Testis (tissue), 3 donors: ENCODE results near the gene DENND5B. TPM values are rescaled to one million over a fixed set of nuclear protein-coding genes. Genes with fewer than 3 reads are reported as not detected.
"Not testable (repeated sequence)": the region's sequence is repeated elsewhere in the genome, so short reads cannot be mapped to it uniquely, and the experiment has no call there.

Source experiments
- DNase-seq: peaks from one replicate; pipeline ENCODE4 v3.0.0-alpha.2; 2019
- H3K27ac ChIP-seq, 2 donors: fragments of 200-600 bp; sonication (generic); one replicate each; pipeline ENCODE4 v1.5.1; 2019
- H3K27me3 ChIP-seq: fragments of 200-600 bp; sonication (generic); one replicate; pipeline ENCODE4 v1.5.1; 2019
- H3K36me3 ChIP-seq: fragments of 200-600 bp; sonication (generic); one replicate; pipeline ENCODE4 v1.5.1; 2017; ENCODE audit warnings: low read depth; ENCODE audit errors: missing control alignments
- H3K4me1 ChIP-seq: fragments of 200-600 bp; sonication (generic); one replicate; pipeline ENCODE4 v1.5.1; 2019
- H3K4me3 ChIP-seq, 2 donors: fragments of 200-600 bp; sonication (generic); one replicate each; pipeline ENCODE4 v1.5.1; 2017 to 2019
- H3K9me3 ChIP-seq: fragments of 200-600 bp; sonication (generic); one replicate; pipeline ENCODE4 v1.5.1; 2017
- CTCF ChIP-seq, 3 experiments: fragments of 450-650 bp in 2 of 3; fragments of 200-600 bp in 1 of 3; sonication (generic) in 1 of 3; IDR thresholded peaks; one replicate each; pipeline ENCODE4 v1.5.1; 2016 to 2019; ENCODE audit warnings: antibody characterized with exemption in 3 of 3, mild to moderate bottlenecking in 2 of 3, moderate library complexity in 1 of 3
- POLR2A ChIP-seq: fragments of 450-650 bp; IDR thresholded peaks from one replicate; pipeline ENCODE4 v1.6.1; 2017; ENCODE audit warnings: antibody characterized with exemption, mild to moderate bottlenecking, moderate library complexity
- WGBS, 2 donors: methylation state at CpG; one replicate each; pipeline ENCODE4 v1.1.5; 2018; 5-methylcytosine and 5-hydroxymethylcytosine counted together
- intact Hi-C: fragments of 100-400 bp; cut with DNase I; formaldehyde crosslinking; loops from one replicate; pipeline ENCODE4 v1.15.1; 2023; ENCODE audit warnings: low total_unique reads
- polyA plus RNA-seq: library from polyadenylated mRNA; stranded (reverse); fragments of 350-450 nt; fragmentation: Illumina TruSeq; extraction: RNeasy Lipid Tissue Mini Kit (QIAGEN cat#74804); gene quantifications from one replicate; pipeline ENCODE4 v1.2.3, GENCODE V29; 2014; ENCODE audit warnings: low read depth, low replicate concordance; ENCODE audit not compliant: insufficient read depth
- total RNA-seq, 2 donors: library from RNA; depleted of rRNA; stranded (reverse); fragments of >200 nt; gene quantifications; one replicate each; pipeline ENCODE4 v1.2.3, GENCODE V29; 2016

The DENND5B gene
- total and polyA plus RNA-seq, 3 donors from 2014 or later, result 34.7 to 62.3 (median 60.4) TPM

- TF ChIP-seq POLR2A, result no peak
- intact Hi-C loops, result no loop called here
- Histone ChIP-seq H3K27ac (no peak overlapping the region), H3K4me3 (no peak overlapping the region), H3K9me3 (no peaks in the 10 kb centered on the region), H3K4me1 (no peaks in the 10 kb centered on the region), H3K27me3 (no peaks in the 10 kb centered on the region), H3K36me3 (no peaks in the 10 kb centered on the region)
- DNase-seq, result no peak
- WGBS, 2 donors, result 71 to 80% methylated on average over 5 of the region's 5 CpGs
These were observed 112.5 kb downstream of the DENND5B start for GRCh38 chr12:31478425-31478824.

- Histone ChIP-seq H3K27me3 (no peaks in the 10 kb centered on the region), H3K27ac (no peak overlapping the region), H3K4me1 (no peaks in the 10 kb centered on the region), H3K4me3 (no peak overlapping the region), H3K9me3 (no peaks in the 10 kb centered on the region), H3K36me3 (no peaks in the 10 kb centered on the region)
- DNase-seq, result no peak
- intact Hi-C loops, result no loop called here
- TF ChIP-seq POLR2A (no peak), CTCF (IDR thresholded peaks at IDR 0.05) (no peak)
These were observed 113.2 kb downstream of the DENND5B start for GRCh38 chr12:31477687-31478086.

GRCh38 chr12:31476437-31476836, 114.5 kb downstream of the DENND5B start:
- no peaks in the 10 kb centered on the region for H3K27me3 ChIP-seq
- WGBS, 2 donors, result 90 to 95% methylated on average over 4 of the region's 4 CpGs
- intact Hi-C loops, result no loop called here

GRCh38 chr12:31475610-31476009, 115.3 kb downstream of the DENND5B start:
- intact Hi-C loops, DNase-seq, H3K4me1 ChIP-seq, H3K36me3 ChIP-seq, H3K27me3 ChIP-seq, H3K27ac ChIP-seq, H3K9me3 ChIP-seq, H3K4me3 ChIP-seq: not testable (repeated sequence)
- WGBS, 2 donors, result 87% methylated on average over 7 of the region's 7 CpGs

More at GRCh38 chr12:31476437-31476836, 114.5 kb downstream of the DENND5B start:
- Histone ChIP-seq H3K9me3 (no peaks in the 10 kb centered on the region), H3K36me3 (no peaks in the 10 kb centered on the region), H3K27ac (no peak overlapping the region), H3K4me1 (no peaks in the 10 kb centered on the region), H3K4me3 (no peak overlapping the region)
- TF ChIP-seq POLR2A, result no peak
- TF ChIP-seq CTCF (IDR thresholded peaks at IDR 0.05), result no peak
- no peak for DNase-seq

DNA sequence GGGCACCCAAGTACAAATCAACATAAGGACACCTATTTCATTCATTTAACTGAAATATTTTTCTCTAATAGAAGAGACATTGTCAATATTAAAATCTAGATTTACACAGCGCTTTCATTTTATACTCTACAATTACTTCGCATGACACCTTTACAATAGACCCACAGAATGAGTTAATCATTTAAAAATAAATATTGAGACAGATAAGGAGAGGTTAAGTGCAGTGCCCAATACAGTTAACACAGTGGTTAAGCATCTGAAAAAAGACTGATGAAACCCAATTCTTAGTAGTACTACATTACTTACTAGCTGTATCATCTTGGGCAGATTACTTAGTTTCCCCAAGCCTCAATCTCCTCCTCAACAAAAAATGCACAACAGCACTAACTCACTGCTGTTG, 116.2 kb downstream of the DENND5B start:
- TF ChIP-seq CTCF (IDR thresholded peaks at IDR 0.05) (no peak), POLR2A (no peak)
- H3K27me3 ChIP-seq, result no peaks in the 10 kb centered on the region
- H3K4me1 ChIP-seq, result no peaks in the 10 kb centered on the region
- intact Hi-C loops, result no loop called here
- H3K27ac ChIP-seq, result no peak overlapping the region
- H3K4me3 ChIP-seq, result no peak overlapping the region
- no peaks in the 10 kb centered on the region for H3K36me3 ChIP-seq
- H3K9me3 ChIP-seq, result no peaks in the 10 kb centered on the region
- 92 to 93% methylated on average over 2 of the region's 2 CpGs for WGBS, 2 donors
- no peak for DNase-seq

GRCh38 chr12:31471823-31472222, 119.1 kb downstream of the DENND5B start:
- TF ChIP-seq POLR2A (no peak), CTCF (IDR thresholded peaks at IDR 0.05) (no peak)
- WGBS, 2 donors, result 80% methylated on average over 7 of the region's 7 CpGs
- H3K4me3 ChIP-seq, result no peak overlapping the region
- no peaks in the 10 kb centered on the region for H3K9me3 ChIP-seq
- no peaks in the 10 kb centered on the region for H3K27me3 ChIP-seq
- H3K4me1 ChIP-seq, result no peaks in the 10 kb centered on the region
- intact Hi-C loops, result no loop called here
- no peak for DNase-seq
- H3K27ac ChIP-seq, result no peak overlapping the region
- H3K36me3 ChIP-seq, result no peaks in the 10 kb centered on the region
